ENCODE data around the gene HOXD12. TPM values are rescaled to one million over a fixed set of nuclear protein-coding genes. Genes with fewer than 3 reads are reported as not detected.

HOXD12 gene
- total and polyA plus RNA-seq, 12 donors = not detected

DNA sequence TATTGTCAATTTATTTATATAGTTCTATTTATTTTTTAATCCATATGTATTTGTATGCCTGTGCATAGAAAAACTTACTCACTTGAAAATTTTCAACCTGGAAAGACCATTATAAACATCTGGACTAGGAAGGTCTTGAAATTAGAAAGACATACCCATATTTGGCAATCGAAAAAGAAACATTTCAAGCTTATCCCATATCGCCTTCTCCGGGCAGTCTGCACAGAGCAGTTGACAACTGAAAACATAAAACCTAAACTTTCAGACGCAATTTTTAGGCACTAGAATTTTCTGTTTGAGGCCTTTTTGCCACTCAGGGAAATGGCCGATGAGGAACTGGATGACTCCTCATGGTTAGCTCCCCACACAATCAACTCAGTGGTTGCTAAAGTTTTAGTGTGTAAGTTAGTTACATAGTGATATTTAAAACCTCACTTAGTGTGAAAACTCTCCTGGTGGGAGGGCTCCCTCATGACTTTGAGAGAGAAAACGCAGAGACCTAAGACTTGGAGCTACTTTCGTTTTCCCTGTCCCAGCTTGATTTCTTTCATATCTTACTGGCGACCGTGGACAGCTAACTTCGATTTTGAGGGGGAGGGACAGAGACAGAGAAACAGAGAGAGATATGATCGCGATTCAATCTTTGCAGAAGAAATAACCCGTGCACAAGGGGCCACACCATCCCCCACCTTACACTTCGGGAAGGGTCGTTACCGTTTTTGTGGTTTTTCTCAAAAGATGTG is 3.2 kb upstream of the HOXD12 start:
- intact Hi-C loops (cut with DNase I) = loop anchor here in 4 of 10 donors (2.0 to 5.0 kb wide), 3 partner anchors 729 to 844 kb away; no protein-coding TSS in a partner anchor
- WGBS, 2 donors = 4 to 9% methylated on average over 16 of the region's 16 CpGs

DNA sequence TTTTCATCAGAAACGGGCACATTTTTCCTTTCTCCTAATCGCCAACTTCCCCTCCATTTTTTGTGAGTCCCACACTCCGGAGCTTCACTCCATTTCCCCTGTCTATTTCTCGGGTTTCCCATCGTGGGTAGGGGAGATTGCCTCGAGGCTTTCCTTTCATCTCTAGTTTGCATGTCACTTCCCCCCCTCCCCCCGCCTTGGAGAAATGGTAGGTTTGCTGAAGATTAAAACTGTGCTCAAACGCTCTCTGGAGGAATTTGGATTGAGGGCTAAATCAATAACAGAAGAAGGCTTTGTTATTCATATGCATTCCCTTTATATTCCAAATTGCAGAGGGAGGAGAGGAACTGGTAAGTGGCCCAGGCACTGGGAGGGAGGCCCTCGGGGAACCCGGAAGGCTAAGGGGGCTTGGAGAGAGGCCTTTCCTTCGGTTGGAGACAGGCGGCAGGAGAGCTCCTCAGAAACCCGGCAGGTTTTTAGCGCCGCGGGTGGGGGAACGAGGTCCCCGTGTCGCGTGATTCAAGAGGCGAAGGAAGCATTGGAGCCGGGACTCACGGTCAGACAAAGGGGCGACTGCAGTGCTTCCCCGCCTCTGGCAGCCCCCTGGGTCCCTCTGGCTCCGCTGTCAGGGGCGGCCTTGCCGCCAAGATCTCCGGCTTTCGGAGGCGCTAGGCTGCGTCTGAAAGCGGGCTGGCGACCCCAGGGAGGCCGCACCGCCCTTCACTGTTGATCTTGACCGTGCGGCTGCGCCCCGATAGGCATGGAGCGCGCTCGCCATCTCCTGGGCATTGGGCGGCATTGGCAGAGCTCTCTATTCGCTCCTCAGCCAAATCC is 2.4 kb upstream of the HOXD12 start:
- intact Hi-C loops (cut with DNase I) = loop anchor here in 4 of 10 donors (2.0 to 5.0 kb wide), 3 partner anchors 730 to 845 kb away; no protein-coding TSS in a partner anchor
- no peaks in the 10 kb centered on the region for H3K9me3 ChIP-seq
- no peak overlapping the region for H3K27ac ChIP-seq
- peak; percentile 67 to 87 (median 83) for TF ChIP-seq CTCF (IDR thresholded peaks at IDR 0.05)
- no peaks in the 10 kb centered on the region for H3K36me3 ChIP-seq
- 2% methylated on average over 45 of the region's 45 CpGs for WGBS, 2 donors
- H3K4me1 ChIP-seq = peaks cover 0 to 40% (median 25%) of the 10 kb centered on the region in 9 donors
- DNase-seq (peak; percentile 44 to 63), ATAC-seq (peak; percentile 53 to 93 (median 86))
- peak overlapping the region; percentile 6 to 53 (median 42) for H3K4me3 ChIP-seq
- peaks cover 71 to 100% (median 100%) of the 10 kb centered on the region in 7 donors for H3K27me3 ChIP-seq

More for the DNA sequence above, 3.2 kb upstream of the HOXD12 start:
- Histone ChIP-seq H3K4me1 (peaks cover 0 to 40% (median 28%) of the 10 kb centered on the region in 9 donors), H3K27me3 (peaks cover 74 to 100% (median 100%) of the 10 kb centered on the region in 7 donors), H3K36me3 (no peaks in the 10 kb centered on the region), H3K4me3 (peak overlapping the region in 8 of 10 donors; percentile 16 to 53 (median 44)), H3K9me3 (no peaks in the 10 kb centered on the region), H3K27ac (no peak overlapping the region)
- no peak for TF ChIP-seq CTCF (IDR thresholded peaks at IDR 0.05)
- DNase-seq (no peak), ATAC-seq (no peak)

GRCh38 chr2:176097820-176098365 is 1.7 kb upstream of the HOXD12 start:
- TF ChIP-seq CTCF (IDR thresholded peaks at IDR 0.05) = no peak
- no peak for ATAC-seq
- WGBS, 2 donors = 3% methylated on average over 18 of the region's 18 CpGs
- DNase-seq = no peak
- Histone ChIP-seq H3K27ac (no peak overlapping the region), H3K4me3 (peak overlapping the region in 5 of 10 donors; percentile 28 to 47 (median 43)), H3K36me3 (no peaks in the 10 kb centered on the region), H3K4me1 (peaks cover 0 to 40% (median 25%) of the 10 kb centered on the region in 9 donors), H3K9me3 (no peaks in the 10 kb centered on the region), H3K27me3 (peaks cover 69 to 100% (median 100%) of the 10 kb centered on the region in 7 donors)
- intact Hi-C loops (cut with DNase I) = loop anchor here in 4 of 10 donors (2.0 to 5.0 kb wide), 3 partner anchors 731 to 846 kb away; no protein-coding TSS in a partner anchor

All from heart right ventricle (tissue), 16 donors.